Uterus (tissue), 4 donors: ENCODE results near the gene HTT. TPM values are rescaled to one million over a fixed set of nuclear protein-coding genes. Genes with fewer than 3 reads are reported as not detected.

ENCODE experiments used
- DNase-seq, 2 donors: peaks; one replicate each; pipeline ENCODE4 v3.0.0-alpha.2; 2019 to 2020
- H3K27ac ChIP-seq, 2 donors: fragments of 200-600 bp; sonication (generic); 1 replicate in 1 of 2; 2 replicates in 1 of 2; pipeline ENCODE4 v1.5.1; 2016 to 2018
- H3K27me3 ChIP-seq, 2 donors: fragments of 200-600 bp; sonication (generic); one replicate each; pipeline ENCODE4 v1.5.1; 2018 to 2019; ENCODE audit warnings: control low read depth in 1 of 2
- H3K36me3 ChIP-seq, 2 donors: fragments of 200-600 bp; sonication (generic); one replicate each; pipeline ENCODE4 v1.5.1; 2019; ENCODE audit warnings: control low read depth in 1 of 2
- H3K4me1 ChIP-seq, 2 donors: fragments of 200-600 bp; sonication (generic); one replicate each; pipeline ENCODE4 v1.5.1; 2018 to 2019; ENCODE audit warnings: control low read depth in 1 of 2
- H3K4me3 ChIP-seq, 2 donors: fragments of 200-600 bp; sonication (generic); 1 replicate in 1 of 2; 2 replicates in 1 of 2; pipeline ENCODE4 v1.5.1; 2018 to 2019; ENCODE audit warnings: mild to moderate bottlenecking in 1 of 2
- H3K9me3 ChIP-seq, 2 donors: fragments of 200-600 bp; sonication (generic); one replicate each; pipeline ENCODE4 v1.5.1; 2019; ENCODE audit warnings: control low read depth in 1 of 2
- CTCF ChIP-seq, 4 experiments: fragments of 200-600 bp in 2 of 4; fragments of 450-650 bp in 2 of 4; sonication (generic) in 2 of 4; IDR thresholded peaks; one replicate each; pipeline ENCODE4 v1.5.1; 2016 to 2019; ENCODE audit warnings: antibody characterized with exemption in 4 of 4, mild to moderate bottlenecking in 2 of 4, moderate library complexity in 1 of 4
- POLR2A ChIP-seq, 2 donors: fragments of 450-650 bp; IDR thresholded peaks; one replicate each; pipeline ENCODE4 v1.6.1; 2016; ENCODE audit warnings: antibody characterized with exemption in 2 of 2, mild to moderate bottlenecking in 1 of 2, moderate library complexity in 1 of 2
- intact Hi-C: fragments of 100-400 bp; cut with DNase I; formaldehyde crosslinking; loops from one replicate; pipeline ENCODE4 v1.15.1; 2023; ENCODE audit warnings: low total_unique reads
- total RNA-seq, 4 donors: library from RNA; depleted of rRNA in 3 of 4; stranded (reverse); fragments of >200 nt in 3 of 4; gene quantifications; one replicate each; pipeline versions ENCODE4 v1.1.0 to v1.2.4, GENCODE V29; 2014 to 2023
- donor health status: DM: yes; HTN: yes; CAD: no.

The HTT gene
- total RNA-seq, 4 donors from 2014 or later, result 10.9 to 81.4 (median 49.8) TPM

- Histone ChIP-seq H3K9me3 (no peaks in the 10 kb centered on the region), H3K27ac (no peak overlapping the region), H3K4me3 (no peak overlapping the region), H3K4me1 (no peaks in the 10 kb centered on the region), H3K36me3 (no peaks in the 10 kb centered on the region), H3K27me3 (no peaks in the 10 kb centered on the region)
- intact Hi-C loops, result no loop called here
- no peak for DNase-seq
- TF ChIP-seq CTCF (IDR thresholded peaks at IDR 0.05) (no peak), POLR2A (IDR thresholded peaks at IDR 0.05) (no peak)
Measured at GRCh38 chr4:3231471-3231870, 157.0 kb downstream of the HTT start.

DNA sequence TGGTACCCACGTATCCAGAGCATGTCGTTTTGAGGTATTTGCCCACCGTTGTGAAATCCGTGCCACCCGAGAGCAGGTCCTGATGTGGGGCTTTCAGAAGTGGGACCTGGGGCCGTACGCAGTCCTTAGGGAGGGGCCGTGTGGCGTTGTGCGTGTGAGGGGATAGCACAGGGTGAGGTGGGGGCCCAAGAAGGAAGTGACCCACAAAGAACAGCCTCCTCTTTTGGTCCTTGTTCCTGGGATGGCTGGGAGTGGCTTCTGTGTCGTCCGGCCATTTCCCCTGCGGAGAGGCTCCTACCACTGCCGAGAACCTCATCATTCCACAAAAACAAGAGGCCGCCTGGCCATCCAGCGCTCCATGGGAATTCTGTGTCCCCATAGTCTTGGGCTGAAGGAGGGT, 157.5 kb downstream of the HTT start:
- no peaks in the 10 kb centered on the region for H3K27me3 ChIP-seq
- no peak overlapping the region for H3K4me3 ChIP-seq
- no peak for TF ChIP-seq CTCF (IDR thresholded peaks at IDR 0.05)
- no peak for TF ChIP-seq POLR2A (IDR thresholded peaks at IDR 0.05)
- H3K36me3 ChIP-seq, result no peaks in the 10 kb centered on the region
- H3K4me1 ChIP-seq, result no peaks in the 10 kb centered on the region
- DNase-seq, result no peak
- no peaks in the 10 kb centered on the region for H3K9me3 ChIP-seq
- intact Hi-C loops, result no loop called here
- no peak overlapping the region for H3K27ac ChIP-seq

- no peak for DNase-seq
- intact Hi-C loops, result no loop called here
- TF ChIP-seq POLR2A (IDR thresholded peaks at IDR 0.05) (no peak), CTCF (IDR thresholded peaks at IDR 0.05) (no peak)
- Histone ChIP-seq H3K36me3 (no peaks in the 10 kb centered on the region), H3K4me3 (no peak overlapping the region), H3K27ac (no peak overlapping the region), H3K27me3 (no peaks in the 10 kb centered on the region), H3K9me3 (no peaks in the 10 kb centered on the region), H3K4me1 (no peaks in the 10 kb centered on the region)
Measured at GRCh38 chr4:3232871-3233271, 158.4 kb downstream of the HTT start.

DNA sequence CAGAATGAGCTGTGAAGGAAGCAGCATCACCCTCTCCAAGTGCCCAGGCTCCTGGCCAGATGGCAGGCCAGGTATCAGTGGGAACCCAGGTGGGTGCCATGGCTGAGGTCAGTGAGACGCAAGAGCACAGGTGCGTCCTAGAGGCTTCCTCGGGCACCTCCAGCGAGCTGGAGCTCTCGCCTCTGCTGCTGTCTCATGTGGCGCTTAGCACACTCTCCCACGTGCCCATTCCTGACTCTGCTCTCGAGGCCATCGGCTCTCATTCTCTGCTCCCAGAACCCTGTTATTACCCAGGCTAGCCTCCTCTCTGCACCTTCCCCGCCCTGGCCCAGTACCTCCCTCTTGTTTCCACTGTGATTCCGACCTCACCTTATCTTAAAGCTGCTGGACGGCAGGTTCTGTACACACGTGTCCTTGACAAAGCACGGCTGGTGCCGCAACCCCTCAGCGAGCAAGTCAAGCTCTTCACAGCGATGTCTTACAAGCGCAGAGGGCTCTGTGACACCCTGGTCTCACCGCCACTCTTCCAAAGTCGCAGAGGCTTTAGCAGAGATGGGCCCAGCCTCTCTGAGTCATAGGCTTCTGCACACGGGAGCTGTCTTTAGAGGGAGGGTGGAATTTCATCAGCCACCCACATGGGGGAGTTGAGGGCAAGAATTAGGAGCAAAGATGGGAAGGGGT, 159.1 kb downstream of the HTT start:
- no peak overlapping the region for H3K4me3 ChIP-seq
- H3K27me3 ChIP-seq, result no peaks in the 10 kb centered on the region
- H3K36me3 ChIP-seq, result no peaks in the 10 kb centered on the region
- TF ChIP-seq POLR2A (IDR thresholded peaks at IDR 0.05) (no peak), CTCF (IDR thresholded peaks at IDR 0.05) (no peak)
- H3K27ac ChIP-seq, result no peak overlapping the region
- intact Hi-C loops, result no loop called here
- no peaks in the 10 kb centered on the region for H3K9me3 ChIP-seq
- no peak for DNase-seq
- H3K4me1 ChIP-seq, result no peaks in the 10 kb centered on the region

DNA sequence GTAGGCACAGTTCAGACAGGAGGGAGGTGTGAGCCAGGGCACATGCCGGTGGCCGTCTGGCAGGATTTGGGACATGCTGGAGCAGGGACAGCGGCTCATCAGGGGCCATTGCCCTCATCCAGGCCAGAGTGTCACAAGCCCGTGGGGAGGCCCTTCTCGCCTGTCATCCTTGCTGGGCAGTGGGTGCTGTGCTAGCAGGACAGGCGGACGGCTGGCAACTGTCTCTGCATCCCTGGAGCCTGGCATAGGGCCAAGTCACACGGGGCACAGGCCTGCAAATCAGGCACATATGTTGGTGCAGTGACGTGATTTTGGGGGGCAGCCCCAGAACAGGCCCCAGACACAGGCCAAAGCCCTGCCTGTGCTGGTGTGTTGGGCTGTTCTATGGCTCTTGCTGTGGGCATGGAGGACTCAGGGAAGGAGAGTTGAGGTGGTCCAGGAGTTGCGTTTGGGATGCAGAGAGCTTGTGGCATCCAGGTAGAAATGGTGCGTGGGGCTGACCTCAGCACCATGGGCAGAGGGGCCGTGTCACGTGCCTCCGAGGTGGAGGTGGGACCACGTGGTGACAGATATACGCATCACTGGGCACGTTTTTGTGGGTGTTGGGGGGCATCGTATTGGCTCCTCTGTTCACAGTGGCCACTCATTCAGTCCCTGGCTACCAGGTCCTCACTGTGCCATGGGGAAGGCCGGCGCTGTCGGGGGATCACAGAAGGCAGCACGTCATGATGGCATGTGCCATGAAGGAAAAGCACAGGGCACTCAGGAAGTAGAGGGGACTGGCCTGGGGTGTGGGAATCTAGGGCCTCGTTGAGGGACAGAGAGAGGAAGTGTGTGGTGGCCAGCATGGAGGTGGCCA, 159.9 kb downstream of the HTT start:
- Histone ChIP-seq H3K27ac (no peak overlapping the region), H3K36me3 (no peaks in the 10 kb centered on the region), H3K9me3 (no peaks in the 10 kb centered on the region), H3K4me1 (no peaks in the 10 kb centered on the region), H3K27me3 (no peaks in the 10 kb centered on the region), H3K4me3 (no peak overlapping the region)
- no peak for DNase-seq
- intact Hi-C loops, result no loop called here
- TF ChIP-seq CTCF (IDR thresholded peaks at IDR 0.05) (no peak), POLR2A (IDR thresholded peaks at IDR 0.05) (no peak)
